Vagina (tissue), 2 donors: Measurements from ENCODE around the gene ODAD3. TPM values are rescaled to one million over a fixed set of nuclear protein-coding genes. Genes with fewer than 3 reads are reported as not detected.
"Not testable (repeated sequence)": the region's sequence is repeated elsewhere in the genome, so short reads cannot be mapped to it uniquely, and the experiment has no call there.

ENCODE experiments used
- DNase-seq, 2 donors: peaks; one replicate each; pipeline ENCODE4 v3.0.0-alpha.2; 2017; ENCODE audit errors: extremely low spot score in 2 of 2
- H3K27ac ChIP-seq: fragments of 200-600 bp; sonication (generic); one replicate; pipeline ENCODE4 v1.5.1; 2019
- H3K27me3 ChIP-seq: fragments of 200-600 bp; sonication (generic); one replicate; pipeline ENCODE4 v1.5.1; 2019
- H3K36me3 ChIP-seq, 2 donors: fragments of 200-600 bp; sonication (generic); one replicate each; pipeline ENCODE4 v1.5.1; 2017 to 2019
- H3K4me1 ChIP-seq: fragments of 200-600 bp; sonication (generic); one replicate; pipeline ENCODE4 v1.5.1; 2019
- H3K4me3 ChIP-seq, 2 donors: fragments of 200-600 bp; sonication (generic); 1 replicate in 1 of 2; 2 replicates in 1 of 2; pipeline ENCODE4 v1.5.1; 2016 to 2019
- H3K9me3 ChIP-seq: fragments of 200-600 bp; sonication (generic); one replicate; pipeline ENCODE4 v1.5.1; 2019
- POLR2A ChIP-seq, 2 donors: fragments of 450-650 bp; IDR thresholded peaks; one replicate each; pipeline ENCODE4 v1.6.1; 2017; ENCODE audit warnings: antibody characterized with exemption in 2 of 2, mild to moderate bottlenecking in 2 of 2, moderate library complexity in 2 of 2
- POLR2AphosphoS5 ChIP-seq, 2 donors: sonication (generic); formaldehyde crosslinking; IDR thresholded peaks; one replicate each; pipeline ENCODE4 v1.9.0; 2017; ENCODE audit warnings: antibody characterized with exemption in 2 of 2, mild to moderate bottlenecking in 2 of 2, low read depth in 1 of 2; ENCODE audit not compliant: insufficient read depth in 1 of 2
- intact Hi-C: fragments of 100-400 bp; cut with DNase I; formaldehyde crosslinking; loops from one replicate; pipeline ENCODE4 v1.15.1; 2023
- total RNA-seq: library from RNA; depleted of rRNA; stranded (reverse); fragments of >200 nt; gene quantifications from one replicate; pipeline ENCODE4 v1.2.3, GENCODE V29; 2016
- TF ChIP-seq, protein P1 (sequence below), 3 experiments: fragments of 450-650 bp in 2 of 3; fragments of 200-600 bp in 1 of 3; sonication (generic) in 1 of 3; IDR thresholded peaks; one replicate each; pipeline ENCODE4 v1.5.1; 2017 to 2019; ENCODE audit warnings: antibody characterized with exemption in 3 of 3, mild to moderate bottlenecking in 2 of 3, moderate library complexity in 2 of 3

ODAD3 gene
- total RNA-seq, 1 donor from 2014 or later = not detected

DNA sequence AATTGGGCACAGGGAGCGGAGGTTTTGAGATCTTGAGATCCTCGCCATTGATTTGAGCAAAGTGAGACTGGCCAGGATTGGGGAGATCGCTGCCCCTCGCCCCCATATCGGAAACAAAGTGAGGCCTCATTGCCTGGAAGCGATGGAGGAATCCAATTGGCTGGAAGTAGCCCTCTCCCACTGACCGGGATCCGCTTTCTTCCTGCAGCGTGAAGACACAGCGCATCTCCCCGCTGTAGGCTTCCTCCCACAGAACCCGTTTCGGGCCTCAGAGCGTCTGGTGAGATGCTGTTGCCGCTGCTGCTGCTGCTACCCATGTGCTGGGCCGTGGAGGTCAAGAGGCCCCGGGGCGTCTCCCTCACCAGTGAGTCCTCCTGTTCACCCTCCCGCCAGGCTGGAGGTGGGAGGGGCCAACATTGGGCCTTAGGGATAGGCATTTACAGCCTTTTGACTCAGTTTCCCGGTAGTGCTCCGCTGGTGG, 952 bp upstream of the ODAD3 start:
- H3K27ac ChIP-seq = peak overlapping the region; percentile 83
- peaks cover 21% of the 10 kb centered on the region for H3K4me1 ChIP-seq
- intact Hi-C loops = no loop called here

DNA sequence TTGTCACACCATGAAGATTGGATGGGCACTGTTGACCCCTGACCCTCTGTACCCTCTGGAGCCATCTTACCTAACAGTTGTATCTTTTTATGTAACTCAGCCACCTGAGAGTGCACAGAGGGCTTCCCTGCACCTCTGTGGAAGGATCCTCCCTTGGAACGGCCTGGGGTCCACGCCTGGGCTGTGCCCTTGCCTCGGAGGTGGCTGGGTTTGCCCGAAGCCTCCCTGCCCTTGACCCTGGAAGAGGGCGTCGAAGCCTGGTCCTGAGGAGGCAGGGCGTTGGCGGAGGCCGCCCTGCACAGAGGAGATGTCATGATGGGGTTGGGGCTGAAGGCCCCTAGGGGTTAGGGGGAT, 241 bp downstream of the ODAD3 start:
- peak overlapping the region; percentile 83 for H3K27ac ChIP-seq
- H3K9me3 ChIP-seq = no peaks in the 10 kb centered on the region
- no peak for DNase-seq
- H3K4me3 ChIP-seq = peak overlapping the region; percentile 74 to 90
- intact Hi-C loops = loop anchor here (5.0 kb wide), 1 partner anchor 57 kb away; no protein-coding TSS in a partner anchor
- peaks cover 0 to 25% of the 10 kb centered on the region in 2 donors for H3K36me3 ChIP-seq
- TF ChIP-seq POLR2AphosphoS5 (IDR thresholded peaks at IDR 0.05; ENCODE audit: insufficient read depth in 1 of 2, low read depth in 1 of 2) (no peak), POLR2A (IDR thresholded peaks at IDR 0.05) (no peak)
- TF ChIP-seq, protein P1, sequence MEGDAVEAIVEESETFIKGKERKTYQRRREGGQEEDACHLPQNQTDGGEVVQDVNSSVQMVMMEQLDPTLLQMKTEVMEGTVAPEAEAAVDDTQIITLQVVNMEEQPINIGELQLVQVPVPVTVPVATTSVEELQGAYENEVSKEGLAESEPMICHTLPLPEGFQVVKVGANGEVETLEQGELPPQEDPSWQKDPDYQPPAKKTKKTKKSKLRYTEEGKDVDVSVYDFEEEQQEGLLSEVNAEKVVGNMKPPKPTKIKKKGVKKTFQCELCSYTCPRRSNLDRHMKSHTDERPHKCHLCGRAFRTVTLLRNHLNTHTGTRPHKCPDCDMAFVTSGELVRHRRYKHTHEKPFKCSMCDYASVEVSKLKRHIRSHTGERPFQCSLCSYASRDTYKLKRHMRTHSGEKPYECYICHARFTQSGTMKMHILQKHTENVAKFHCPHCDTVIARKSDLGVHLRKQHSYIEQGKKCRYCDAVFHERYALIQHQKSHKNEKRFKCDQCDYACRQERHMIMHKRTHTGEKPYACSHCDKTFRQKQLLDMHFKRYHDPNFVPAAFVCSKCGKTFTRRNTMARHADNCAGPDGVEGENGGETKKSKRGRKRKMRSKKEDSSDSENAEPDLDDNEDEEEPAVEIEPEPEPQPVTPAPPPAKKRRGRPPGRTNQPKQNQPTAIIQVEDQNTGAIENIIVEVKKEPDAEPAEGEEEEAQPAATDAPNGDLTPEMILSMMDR (IDR thresholded peaks at IDR 0.05) = no peak
- no peaks in the 10 kb centered on the region for H3K27me3 ChIP-seq
- H3K4me1 ChIP-seq = peaks cover 21% of the 10 kb centered on the region

More for the DNA sequence above, 952 bp upstream of the ODAD3 start:
- no peak for DNase-seq
- Histone ChIP-seq H3K36me3 (peaks cover 0 to 37% of the 10 kb centered on the region in 2 donors), H3K4me3 (peak overlapping the region; percentile 74 to 90), H3K9me3 (no peaks in the 10 kb centered on the region), H3K27me3 (no peaks in the 10 kb centered on the region)
- TF ChIP-seq POLR2AphosphoS5 (IDR thresholded peaks at IDR 0.05; ENCODE audit: insufficient read depth in 1 of 2, low read depth in 1 of 2) (no peak), POLR2A (IDR thresholded peaks at IDR 0.05) (no peak)
- TF ChIP-seq, protein P1 (IDR thresholded peaks at IDR 0.05) = no peak

DNA sequence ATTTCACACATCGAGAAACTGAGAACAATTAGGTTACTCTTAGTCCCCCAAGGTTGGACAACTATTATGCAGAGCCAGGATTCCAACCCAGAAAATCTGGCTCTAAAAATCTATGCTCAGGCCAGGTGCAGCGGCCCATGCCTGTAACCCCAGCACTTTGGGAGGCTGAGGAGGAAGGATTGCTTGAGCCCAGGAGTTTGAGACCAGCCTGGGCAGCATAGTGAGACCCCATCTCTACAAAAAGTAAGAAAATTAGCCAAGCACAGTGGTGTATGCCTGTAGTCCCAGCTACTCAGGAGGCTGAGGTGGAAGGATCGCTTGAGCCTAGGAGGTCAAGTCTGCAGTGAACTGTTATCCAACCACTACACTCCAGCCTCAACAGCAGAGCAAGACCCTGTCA, 1.4 kb downstream of the ODAD3 start:
- H3K27ac ChIP-seq, H3K9me3 ChIP-seq, DNase-seq, H3K4me3 ChIP-seq, H3K27me3 ChIP-seq: not testable (repeated sequence)
- Histone ChIP-seq H3K36me3 (peaks cover 0 to 17% of the 10 kb centered on the region in 2 donors), H3K4me1 (peaks cover 21% of the 10 kb centered on the region)
- intact Hi-C loops = loop anchor here (5.0 kb wide), 1 partner anchor 56 kb away; no protein-coding TSS in a partner anchor

DNA sequence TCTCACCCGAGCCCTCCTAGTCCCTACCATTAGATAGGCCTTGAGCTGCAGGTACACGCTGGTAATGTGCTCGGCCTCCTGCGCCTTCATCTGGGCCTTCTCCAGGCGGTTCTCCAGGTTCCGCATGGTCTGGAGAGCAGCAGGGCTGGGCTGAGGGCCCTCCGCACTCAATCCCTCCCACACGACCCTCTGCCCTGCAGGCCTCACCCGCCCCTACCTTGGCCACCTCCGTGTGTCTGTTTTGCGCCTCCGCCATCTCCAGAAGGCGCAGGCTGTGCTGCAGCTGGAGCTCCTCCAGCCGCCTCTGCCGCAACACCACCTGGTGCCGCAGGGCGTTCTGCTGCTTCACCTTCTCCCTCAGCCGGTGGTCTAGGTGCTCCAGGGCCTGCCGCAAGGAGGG, 8.3 kb downstream of the ODAD3 start:
- peaks cover 26% of the 10 kb centered on the region for H3K4me1 ChIP-seq
- H3K27ac ChIP-seq = no peak overlapping the region
- H3K4me3 ChIP-seq = no peak overlapping the region
- no peaks in the 10 kb centered on the region for H3K36me3 ChIP-seq
- H3K27me3 ChIP-seq = no peaks in the 10 kb centered on the region
- no peak for DNase-seq
- intact Hi-C loops = no loop called here
- no peak for TF ChIP-seq POLR2AphosphoS5 (IDR thresholded peaks at IDR 0.05; ENCODE audit: insufficient read depth in 1 of 2, low read depth in 1 of 2)
- no peak for TF ChIP-seq POLR2A (IDR thresholded peaks at IDR 0.05)
- H3K9me3 ChIP-seq = no peaks in the 10 kb centered on the region

DNA sequence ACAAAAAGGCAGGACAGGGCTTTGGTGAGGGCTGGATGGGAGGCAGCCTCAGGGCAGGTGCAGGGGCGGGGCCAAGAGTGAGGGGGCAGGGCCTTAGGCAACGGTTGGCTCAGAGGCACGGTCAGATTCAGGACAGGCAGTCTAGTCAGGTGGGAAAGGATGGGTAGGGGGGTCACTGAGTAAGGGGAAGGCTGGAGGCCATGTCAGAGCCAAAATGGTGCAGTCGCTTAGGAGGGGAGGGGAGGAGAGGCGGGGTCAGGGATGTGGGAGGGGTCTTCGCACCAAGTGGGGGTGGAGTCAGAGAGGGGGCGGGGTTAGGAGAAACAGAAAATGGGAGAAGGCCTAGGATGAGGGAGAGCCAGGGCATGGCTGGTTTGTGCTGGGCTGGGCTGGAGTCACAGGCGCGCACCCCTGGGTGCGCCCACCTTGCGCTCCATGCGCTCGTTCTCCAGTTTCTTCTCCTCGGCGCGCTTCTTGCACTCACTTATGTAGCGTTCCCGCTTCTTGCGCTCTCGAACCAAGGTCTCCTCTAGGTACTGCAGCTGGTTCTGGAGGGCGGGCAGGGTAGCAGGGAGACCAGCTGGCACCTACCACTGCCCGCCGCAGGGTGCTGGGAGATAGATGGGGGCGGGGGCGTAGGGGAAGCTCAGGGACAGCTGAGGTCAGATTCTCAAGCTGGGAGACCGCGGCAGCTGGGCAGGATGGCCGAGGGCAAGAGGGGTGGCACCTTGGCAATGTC, 9.0 kb downstream of the ODAD3 start:
- TF ChIP-seq POLR2A (IDR thresholded peaks at IDR 0.05) = no peak
- no peak for TF ChIP-seq POLR2AphosphoS5 (IDR thresholded peaks at IDR 0.05; ENCODE audit: insufficient read depth in 1 of 2, low read depth in 1 of 2)
- intact Hi-C loops = no loop called here

DNA sequence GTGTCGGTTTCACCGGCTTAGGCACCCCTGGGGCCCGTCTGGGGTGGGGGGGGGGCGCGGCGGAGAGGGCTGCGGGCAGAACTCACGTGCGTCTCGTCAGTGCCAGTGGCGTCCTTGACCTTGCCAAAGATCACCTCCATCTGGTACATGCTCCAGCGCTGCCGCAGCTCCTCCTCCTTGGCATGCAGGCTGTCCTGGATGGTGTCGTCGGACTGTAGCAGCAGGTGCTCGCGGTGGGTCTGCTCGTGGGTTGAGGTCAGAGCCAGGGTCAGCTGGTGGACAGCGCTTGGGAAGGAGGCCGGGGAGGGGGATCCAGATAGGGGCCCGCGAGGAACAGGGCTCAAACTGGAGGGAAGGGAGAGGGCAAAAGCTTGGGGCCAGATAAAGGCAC, 11.1 kb downstream of the ODAD3 start:
- H3K4me1 ChIP-seq = peaks cover 44% of the 10 kb centered on the region
- DNase-seq = no peak
- TF ChIP-seq POLR2A (IDR thresholded peaks at IDR 0.05) (no peak), POLR2AphosphoS5 (IDR thresholded peaks at IDR 0.05; ENCODE audit: insufficient read depth in 1 of 2, low read depth in 1 of 2) (no peak)
- TF ChIP-seq, protein P1 (IDR thresholded peaks at IDR 0.05) = no peak
- H3K27ac ChIP-seq = no peak overlapping the region
- intact Hi-C loops = loop anchor here (5.0 kb wide), 1 partner anchor 41 kb away; the partner anchor contains the start of gene EPOR
- H3K9me3 ChIP-seq = no peaks in the 10 kb centered on the region
- no peaks in the 10 kb centered on the region for H3K36me3 ChIP-seq
- no peaks in the 10 kb centered on the region for H3K27me3 ChIP-seq
- H3K4me3 ChIP-seq = no peak overlapping the region

More for the DNA sequence above, 9.0 kb downstream of the ODAD3 start:
- Histone ChIP-seq H3K4me3 (no peak overlapping the region), H3K27ac (no peak overlapping the region), H3K9me3 (no peaks in the 10 kb centered on the region), H3K4me1 (peaks cover 33% of the 10 kb centered on the region), H3K27me3 (no peaks in the 10 kb centered on the region), H3K36me3 (no peaks in the 10 kb centered on the region)
- peak in 1 of 2 donors; percentile 92 for DNase-seq
